Type B pancreatic cell (in vitro differentiated cells): ENCODE data around the gene PHKG1. TPM values are rescaled to one million over a fixed set of nuclear protein-coding genes. Genes with fewer than 3 reads are reported as not detected.
"Not testable (repeated sequence)": the region's sequence is repeated elsewhere in the genome, so short reads cannot be mapped to it uniquely, and the experiment has no call there.

Experiments
- DNase-seq: peaks from one replicate; pipeline ENCODE4 v3.0.0; 2021; ENCODE audit warnings: mixed read lengths; ENCODE audit not compliant: unreplicated experiment; ENCODE audit errors: extremely low spot score
- H3K27ac Mint-ChIP-seq: 2 replicates; pipeline ENCODE4 v1.8.0; 2021; ENCODE audit warnings: mild to moderate bottlenecking, mixed read lengths
- H3K27me3 Mint-ChIP-seq: 2 replicates; pipeline ENCODE4 v1.8.0; 2021; ENCODE audit warnings: mixed read lengths
- H3K36me3 Mint-ChIP-seq: 2 replicates; pipeline ENCODE4 v1.8.0; 2021; ENCODE audit warnings: mixed read lengths
- H3K4me1 Mint-ChIP-seq: one replicate; pipeline ENCODE4 v1.8.0; 2021; ENCODE audit warnings: mixed read lengths; ENCODE audit not compliant: unreplicated experiment
- H3K4me3 Mint-ChIP-seq: 2 replicates; pipeline ENCODE4 v1.8.0; 2021; ENCODE audit warnings: mild to moderate bottlenecking, mixed read lengths
- H3K9me3 Mint-ChIP-seq: 2 replicates; pipeline ENCODE4 v1.8.0; 2021; ENCODE audit warnings: mixed read lengths
- long read RNA-seq: library from polyadenylated mRNA; unstranded; transcript quantifications from one replicate; pipeline ENCODE4 v2.0.0, GENCODE V29; 2020
- total RNA-seq: library from RNA; stranded (reverse); gene quantifications from 2 replicates; pipeline ENCODE4 v1.2.1, GENCODE V29; 2021; ENCODE audit warnings: low replicate concordance
- TF ChIP-seq, protein P1 (sequence below): fragments of 200-600 bp; sonication (generic); conservative IDR thresholded peaks from 2 replicates; pipeline ENCODE4 v1.5.0; 2021; ENCODE audit warnings: antibody characterized with exemption, mild to moderate bottlenecking

Gene PHKG1
- 1.8 TPM in 1 of 2 replicates, not detected in the other for total RNA-seq
- long read RNA-seq: 0 reads

DNA sequence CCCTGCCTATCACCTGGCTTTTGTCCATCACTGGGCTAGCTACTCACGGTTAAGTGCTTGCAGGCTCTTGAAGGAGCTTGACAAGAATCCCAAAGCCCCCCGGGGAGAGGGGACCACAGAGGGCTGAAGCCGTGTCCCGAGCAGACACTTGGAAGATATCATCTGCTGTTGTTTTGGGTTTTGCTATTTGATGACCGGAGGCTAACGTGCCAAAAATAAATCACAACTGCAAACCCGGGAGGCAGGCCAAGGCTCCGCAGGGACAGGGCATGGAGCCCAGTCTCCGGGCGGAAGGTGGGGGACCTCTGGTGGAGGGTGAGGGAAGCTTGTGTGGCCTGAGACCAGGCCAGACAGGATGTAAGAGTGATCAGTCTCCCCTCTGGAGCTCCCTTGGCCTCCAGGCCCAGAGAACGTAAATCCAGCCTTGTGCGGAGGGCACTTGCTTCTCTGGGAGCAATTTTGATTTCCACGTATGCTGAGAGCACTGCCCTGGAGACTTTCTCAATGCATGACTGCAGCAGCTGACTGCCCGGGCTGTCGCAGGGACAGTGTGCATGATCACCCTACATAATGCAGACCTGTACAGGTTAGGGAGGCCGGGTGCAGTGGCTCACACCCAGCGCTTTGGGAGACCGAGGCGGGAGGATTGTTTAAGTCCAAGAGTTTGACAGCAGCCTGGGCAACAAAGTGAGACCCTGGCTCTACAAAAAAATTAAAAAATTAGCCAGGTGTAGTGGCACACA is at the start of gene PHKG1:
TSS of gene PHKG1 (minus strand) at position 164 of the 743 bp plus-strand sequence. CDS start 4,011 bp downstream, outside the sequence.
- Mint-ChIP-seq H3K4me3 (no peak within 1 kb of the TSS), H3K9me3 (no peaks in the 10 kb centered on the region), H3K4me1 (no peaks in the 10 kb centered on the region), H3K27me3 (no peaks in the 10 kb centered on the region), H3K27ac (no peak within 1 kb of the TSS), H3K36me3 (peaks cover 3% of the 10 kb centered on the region)
- no peak for DNase-seq
- TF ChIP-seq, protein P1, sequence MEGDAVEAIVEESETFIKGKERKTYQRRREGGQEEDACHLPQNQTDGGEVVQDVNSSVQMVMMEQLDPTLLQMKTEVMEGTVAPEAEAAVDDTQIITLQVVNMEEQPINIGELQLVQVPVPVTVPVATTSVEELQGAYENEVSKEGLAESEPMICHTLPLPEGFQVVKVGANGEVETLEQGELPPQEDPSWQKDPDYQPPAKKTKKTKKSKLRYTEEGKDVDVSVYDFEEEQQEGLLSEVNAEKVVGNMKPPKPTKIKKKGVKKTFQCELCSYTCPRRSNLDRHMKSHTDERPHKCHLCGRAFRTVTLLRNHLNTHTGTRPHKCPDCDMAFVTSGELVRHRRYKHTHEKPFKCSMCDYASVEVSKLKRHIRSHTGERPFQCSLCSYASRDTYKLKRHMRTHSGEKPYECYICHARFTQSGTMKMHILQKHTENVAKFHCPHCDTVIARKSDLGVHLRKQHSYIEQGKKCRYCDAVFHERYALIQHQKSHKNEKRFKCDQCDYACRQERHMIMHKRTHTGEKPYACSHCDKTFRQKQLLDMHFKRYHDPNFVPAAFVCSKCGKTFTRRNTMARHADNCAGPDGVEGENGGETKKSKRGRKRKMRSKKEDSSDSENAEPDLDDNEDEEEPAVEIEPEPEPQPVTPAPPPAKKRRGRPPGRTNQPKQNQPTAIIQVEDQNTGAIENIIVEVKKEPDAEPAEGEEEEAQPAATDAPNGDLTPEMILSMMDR: peak; percentile 34

GRCh38 chr7:56131062-56131461 is 38.3 kb upstream of the PHKG1 start:
- not testable (repeated sequence) for H3K4me3 Mint-ChIP-seq, H3K27ac Mint-ChIP-seq, H3K36me3 Mint-ChIP-seq, DNase-seq, H3K9me3 Mint-ChIP-seq, H3K4me1 Mint-ChIP-seq, H3K27me3 Mint-ChIP-seq

DNA sequence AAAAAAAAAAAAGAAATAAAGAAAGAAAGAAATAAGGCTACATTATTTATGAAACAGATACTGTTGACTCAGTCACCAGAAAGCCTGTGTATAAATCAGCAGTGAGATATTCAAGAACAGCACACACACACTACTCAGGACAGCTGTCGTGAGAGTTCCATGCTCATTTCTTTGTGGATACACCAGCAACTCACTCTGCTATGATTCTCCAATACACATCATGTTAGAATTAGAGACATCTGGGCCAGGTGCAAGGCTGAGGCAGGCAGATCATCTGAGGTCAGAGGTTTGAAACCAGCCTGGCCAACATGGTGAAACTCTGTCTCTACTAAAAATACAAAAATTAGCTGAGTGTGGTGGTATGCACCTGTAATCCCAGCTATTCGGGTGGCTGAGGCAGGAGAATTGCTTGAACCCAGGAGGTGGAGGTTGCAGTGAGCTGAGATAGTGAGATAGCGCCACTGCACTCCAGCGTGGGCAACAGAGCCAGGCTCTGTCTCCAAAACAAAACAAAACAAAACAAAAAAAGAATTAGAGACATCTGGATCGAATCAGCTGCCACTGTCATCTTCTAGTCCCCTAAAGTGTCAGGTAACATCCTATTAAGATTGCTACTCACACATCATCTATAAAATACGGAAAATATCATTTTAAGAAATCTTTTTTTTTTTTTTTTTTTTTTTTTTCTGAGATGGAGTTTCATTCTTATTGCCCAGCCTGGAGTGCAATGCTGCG is 34.7 kb upstream of the PHKG1 start:
- Mint-ChIP-seq H3K4me1 (no peaks in the 10 kb centered on the region), H3K27me3 (no peaks in the 10 kb centered on the region), H3K27ac (no peak overlapping the region), H3K4me3 (no peak overlapping the region), H3K36me3 (no peaks in the 10 kb centered on the region), H3K9me3 (no peaks in the 10 kb centered on the region)
- TF ChIP-seq, protein P1: no peak
- no peak for DNase-seq

DNA sequence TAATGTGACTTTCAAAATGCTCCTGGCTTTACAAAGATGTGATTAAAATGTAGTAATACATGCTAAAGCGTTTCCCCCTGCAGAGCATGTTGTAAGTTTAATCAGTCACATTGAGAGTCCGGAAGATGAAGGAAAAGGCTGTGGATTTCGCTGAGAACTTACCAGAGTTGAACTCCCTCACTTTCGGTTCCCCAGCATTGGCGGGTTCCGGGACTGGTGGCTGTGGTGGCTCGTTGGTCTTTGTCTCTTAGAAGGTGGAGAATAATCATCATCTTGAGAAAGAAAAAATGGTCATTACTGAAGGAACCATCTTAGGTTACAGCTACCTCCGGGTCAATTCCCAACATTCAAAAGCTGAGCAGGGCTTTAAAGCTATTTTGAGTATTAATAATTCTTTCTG is 33.1 kb upstream of the PHKG1 start:
- TF ChIP-seq, protein P1: no peak
- Mint-ChIP-seq H3K4me1 (no peaks in the 10 kb centered on the region), H3K36me3 (no peaks in the 10 kb centered on the region), H3K27ac (no peak overlapping the region), H3K27me3 (no peaks in the 10 kb centered on the region), H3K9me3 (no peaks in the 10 kb centered on the region), H3K4me3 (no peak overlapping the region)
- DNase-seq: no peak

- DNase-seq: no peak
- no peak overlapping the region for H3K27ac Mint-ChIP-seq
- TF ChIP-seq, protein P1: no peak
- H3K27me3 Mint-ChIP-seq: no peaks in the 10 kb centered on the region
- H3K36me3 Mint-ChIP-seq: no peaks in the 10 kb centered on the region
- H3K4me3 Mint-ChIP-seq: no peak overlapping the region
- H3K9me3 Mint-ChIP-seq: no peaks in the 10 kb centered on the region
- H3K4me1 Mint-ChIP-seq: no peaks in the 10 kb centered on the region
Observed at GRCh38 chr7:56124981-56125380, 32.2 kb upstream of the PHKG1 start.

DNA sequence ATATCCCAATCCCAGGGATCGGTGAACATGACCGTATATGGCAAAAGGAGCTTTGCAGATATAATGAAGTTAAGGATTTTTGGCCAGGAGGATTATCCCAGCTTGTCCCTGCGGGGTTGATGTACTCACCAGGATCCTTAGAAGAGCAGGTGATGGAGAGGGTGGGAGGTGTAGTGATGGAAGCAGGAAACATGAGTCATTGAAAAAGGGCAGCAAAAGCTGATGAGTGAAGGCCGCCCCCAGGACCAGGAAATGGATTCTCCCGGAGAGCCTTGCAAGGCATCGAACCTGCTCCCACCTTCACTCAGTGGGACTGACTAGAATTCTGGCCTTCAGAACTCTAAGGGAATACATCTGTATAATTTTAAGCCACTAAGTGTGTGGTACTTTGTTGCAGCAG is 28.7 kb upstream of the PHKG1 start:
- H3K9me3 Mint-ChIP-seq: no peaks in the 10 kb centered on the region

More for the DNA sequence above, 28.7 kb upstream of the PHKG1 start:
- DNase-seq: no peak
- H3K27ac Mint-ChIP-seq: no peak overlapping the region
- H3K4me1 Mint-ChIP-seq: no peaks in the 10 kb centered on the region
- TF ChIP-seq, protein P1: no peak
- H3K36me3 Mint-ChIP-seq: no peaks in the 10 kb centered on the region
- no peak overlapping the region for H3K4me3 Mint-ChIP-seq
- no peaks in the 10 kb centered on the region for H3K27me3 Mint-ChIP-seq
